Globus pallidus (tissue), 1 donor: Measurements from ENCODE around the gene TACR1.
"Not testable (repeated sequence)": the region's sequence is repeated elsewhere in the genome, so short reads cannot be mapped to it uniquely, and the experiment has no call there.

ENCODE experiments used
- DNase-seq: peaks from one replicate; pipeline ENCODE4 v3.0.0-alpha.2; 2015; ENCODE audit warnings: low spot score

Gene TACR1

GRCh38 chr2:75087736-75088135, 111.6 kb downstream of the TACR1 start:
- no peak for DNase-seq

- DNase-seq, result no peak
Observed at GRCh38 chr2:75079575-75079974, 119.7 kb downstream of the TACR1 start.

GRCh38 chr2:75077909-75078308, 121.4 kb downstream of the TACR1 start:
- no peak for DNase-seq

- no peak for DNase-seq
Observed at GRCh38 chr2:75076088-75076487, 123.2 kb downstream of the TACR1 start.

GRCh38 chr2:75074708-75075107, 124.6 kb downstream of the TACR1 start:
- DNase-seq, result no peak

GRCh38 chr2:75074228-75074627, 125.1 kb downstream of the TACR1 start:
- no peak for DNase-seq

- DNase-seq, result no peak
Observed at GRCh38 chr2:75071766-75072165, 127.6 kb downstream of the TACR1 start.

GRCh38 chr2:75068546-75068945, 130.8 kb downstream of the TACR1 start:
- DNase-seq, result no peak

GRCh38 chr2:75067506-75067905, 131.8 kb downstream of the TACR1 start:
- DNase-seq, result no peak

- no peak for DNase-seq
Observed at GRCh38 chr2:75066121-75066902, 133.0 kb downstream of the TACR1 start.

GRCh38 chr2:75065402-75066008, 133.8 kb downstream of the TACR1 start:
- no peak for DNase-seq

GRCh38 chr2:75064691-75065396, 134.5 kb downstream of the TACR1 start:
- DNase-seq, result peak; percentile 13

- DNase-seq, result no peak
Observed at GRCh38 chr2:75063906-75064305, 135.4 kb downstream of the TACR1 start.

- no peak for DNase-seq
Observed at GRCh38 chr2:75058427-75058826, 140.9 kb downstream of the TACR1 start.

- not testable (repeated sequence) for DNase-seq
Observed at GRCh38 chr2:75057150-75057549, 142.2 kb downstream of the TACR1 start.

- DNase-seq, result no peak
Observed at GRCh38 chr2:75055820-75056675, 143.3 kb downstream of the TACR1 start.

- DNase-seq, result no peak
Observed at GRCh38 chr2:75055142-75055819, 144.0 kb downstream of the TACR1 start.

- DNase-seq, result no peak
Observed at GRCh38 chr2:75054296-75054695, 145.0 kb downstream of the TACR1 start.

- DNase-seq, result no peak
Observed at GRCh38 chr2:75053484-75054112, 145.7 kb downstream of the TACR1 start.

- DNase-seq, result no peak
Observed at GRCh38 chr2:75047992-75048625, 151.2 kb downstream of the TACR1 start.
